HL-60/S4 treated with retinoic acid at 250 ng/mL for 4 days and 3 days (cell line): Measurements from ENCODE around the gene GALNT13.

ENCODE experiments used
- in situ Hi-C: fragments of 300-500 bp; cut with MboI; formaldehyde crosslinking; loops from 2 replicates; pipeline ENCODE4 v1.7.0; 2022; ENCODE audit warnings: low sequenced_read_pairs

The GALNT13 gene

DNA sequence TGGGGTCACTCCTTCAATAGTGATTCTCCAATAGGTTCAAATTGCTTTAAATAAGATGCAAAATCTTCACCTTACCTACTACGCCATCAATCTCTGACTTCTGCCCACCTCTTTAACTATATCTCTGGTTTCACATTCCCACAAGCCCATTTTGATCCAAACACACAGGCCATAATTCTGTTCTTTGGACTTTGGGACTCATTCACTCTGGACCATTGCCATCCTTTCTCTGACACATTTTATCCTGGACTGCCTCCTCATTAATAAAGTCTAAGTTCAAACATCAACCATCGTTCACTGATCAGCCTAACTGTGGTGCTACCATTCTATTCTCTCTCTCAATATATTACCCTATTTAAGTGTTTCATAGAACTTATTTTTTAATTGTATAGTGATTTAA is 332.2 kb downstream of the GALNT13 start:
- in situ Hi-C loops: no loop called here

DNA sequence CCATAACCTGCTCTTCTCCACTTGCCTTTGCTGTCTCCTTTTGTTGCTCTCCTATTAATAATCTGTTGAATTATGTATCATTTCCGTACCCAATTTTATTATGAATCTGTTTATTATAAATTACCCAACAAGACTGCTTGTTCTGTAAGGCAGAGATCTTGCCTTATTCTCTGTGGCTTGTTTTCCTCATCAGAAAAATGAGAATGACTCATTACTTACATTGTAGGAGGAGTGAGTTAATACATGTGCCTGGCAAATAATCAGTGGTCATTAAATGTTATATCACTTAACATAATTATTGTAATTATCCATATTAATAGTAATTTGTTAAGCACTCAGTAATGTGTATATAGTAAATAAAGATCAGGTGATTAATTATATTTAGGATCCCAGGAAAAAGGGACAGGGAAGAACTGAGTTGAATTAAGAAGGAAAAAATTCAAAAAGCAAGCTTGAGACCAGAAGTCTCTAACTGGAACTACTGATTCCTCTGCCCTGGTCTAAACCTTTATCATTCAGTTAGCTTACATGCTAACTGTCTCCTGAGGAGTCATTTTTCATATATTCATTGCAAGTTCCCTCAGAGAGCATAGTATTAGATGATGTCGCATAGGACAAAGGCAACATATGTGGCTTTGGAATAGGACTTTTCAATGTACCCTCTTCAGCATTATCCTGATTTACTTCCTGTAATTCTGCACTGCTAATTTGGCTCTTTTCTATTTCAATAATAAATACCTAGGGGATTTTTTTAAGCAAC is 335.7 kb downstream of the GALNT13 start:
- in situ Hi-C loops: no loop called here

DNA sequence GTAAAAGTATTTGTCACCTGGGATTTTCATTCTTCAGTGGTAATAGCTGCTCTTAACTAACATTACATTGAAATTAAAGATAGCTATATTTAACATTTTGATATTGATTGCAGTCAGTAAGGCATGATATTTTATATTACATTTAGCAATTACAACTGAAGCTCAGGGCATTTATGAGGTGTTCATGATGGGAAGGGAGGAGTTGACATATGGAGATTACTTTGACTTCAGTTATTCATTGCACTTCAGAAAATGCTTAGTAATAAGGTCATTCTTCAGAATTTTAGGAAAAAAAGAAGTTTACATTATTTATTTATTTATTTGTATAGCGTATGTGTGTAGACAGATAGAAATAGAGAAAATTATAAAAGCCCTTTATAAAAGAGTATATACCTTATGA is 352.0 kb downstream of the GALNT13 start:
- in situ Hi-C loops: no loop called here

DNA sequence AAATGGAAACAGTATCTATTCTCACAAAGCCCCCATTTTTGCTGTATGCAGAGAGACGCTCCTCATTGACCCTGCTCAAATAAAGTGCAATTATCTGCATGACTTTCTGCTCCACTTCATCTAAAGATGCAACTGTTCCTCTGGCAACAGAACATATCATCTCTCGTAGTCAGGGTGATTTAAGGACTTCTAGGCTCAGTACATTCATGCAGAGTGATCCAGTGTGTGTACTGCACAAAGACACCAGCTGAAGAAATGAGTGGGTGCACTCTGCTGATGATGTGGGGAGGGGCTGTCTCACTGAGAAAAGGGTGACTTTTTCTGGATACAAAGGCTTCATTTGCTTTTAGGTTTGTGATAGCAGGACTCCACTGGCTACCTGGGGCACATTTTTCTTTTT is 355.2 kb downstream of the GALNT13 start:
- in situ Hi-C loops: no loop called here

DNA sequence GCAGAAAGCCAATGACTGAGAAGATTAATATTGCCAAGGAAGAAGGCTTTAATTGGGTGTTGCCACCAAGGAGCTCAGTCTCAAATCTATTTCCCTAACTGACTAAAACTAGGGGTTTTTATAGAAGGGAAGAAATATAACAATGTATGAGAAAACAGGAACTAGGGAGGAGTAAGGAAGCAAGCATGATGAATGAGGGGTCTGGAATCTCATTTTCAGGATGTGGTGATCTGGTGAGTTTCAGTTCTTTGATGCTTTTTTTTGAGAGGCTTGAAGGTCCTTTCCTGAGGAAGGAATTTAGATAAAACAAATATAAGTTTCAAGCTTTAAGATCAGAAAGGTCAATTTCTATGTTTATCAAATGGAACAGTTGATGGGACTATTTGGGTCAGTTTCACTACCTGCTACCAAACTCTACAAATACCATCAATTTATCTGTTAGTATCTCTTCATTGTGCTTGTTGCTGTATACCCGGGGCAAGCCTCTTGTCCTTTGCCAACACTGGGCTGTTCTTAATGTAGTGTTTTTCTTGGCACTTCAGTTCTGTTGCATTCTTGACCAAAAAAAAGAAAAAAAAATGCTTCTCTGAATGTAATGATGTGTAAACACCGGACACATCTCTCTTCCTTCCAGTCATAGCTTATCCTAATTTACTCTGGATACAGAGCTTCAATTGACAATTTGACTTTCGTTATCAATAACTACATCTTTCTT is 357.0 kb downstream of the GALNT13 start:
- in situ Hi-C loops: no loop called here

DNA sequence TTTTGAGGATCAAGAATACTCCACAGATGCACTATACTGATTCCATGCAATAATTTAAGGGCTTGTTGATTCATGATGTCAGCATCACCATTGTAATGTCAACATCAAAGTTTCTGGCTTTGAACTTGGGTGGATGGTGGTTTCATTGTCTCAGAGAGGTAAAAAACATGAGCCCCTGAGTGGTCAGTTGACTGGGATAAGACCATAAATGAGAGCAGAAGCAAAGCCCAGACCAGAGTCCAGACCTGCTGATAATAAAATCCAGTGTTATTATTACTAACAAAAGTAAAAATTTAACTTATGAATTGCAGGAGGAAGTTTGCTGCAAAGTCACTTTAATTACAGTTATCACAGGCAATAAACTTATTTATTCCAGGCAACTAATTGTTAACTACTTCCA is 358.2 kb downstream of the GALNT13 start:
- in situ Hi-C loops: no loop called here

DNA sequence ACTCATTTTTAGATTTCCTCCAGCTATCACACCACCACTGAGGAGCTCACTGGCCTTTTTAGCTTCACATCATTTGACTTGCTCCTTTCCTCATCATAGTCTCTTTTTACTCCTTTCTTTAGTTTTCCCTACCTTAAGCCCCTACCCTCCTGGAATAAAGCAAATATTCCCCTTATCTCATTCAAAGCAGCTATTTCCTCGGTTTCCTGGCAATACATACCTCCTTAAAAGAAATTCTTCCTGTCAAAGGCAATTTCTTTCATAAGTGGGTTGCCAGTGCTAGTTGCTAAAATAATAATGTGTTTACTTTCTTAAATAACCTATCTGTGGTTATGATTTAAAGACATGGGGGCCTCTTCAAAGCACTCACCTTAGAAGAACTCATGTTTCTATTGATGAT is 359.3 kb downstream of the GALNT13 start:
- in situ Hi-C loops: no loop called here

DNA sequence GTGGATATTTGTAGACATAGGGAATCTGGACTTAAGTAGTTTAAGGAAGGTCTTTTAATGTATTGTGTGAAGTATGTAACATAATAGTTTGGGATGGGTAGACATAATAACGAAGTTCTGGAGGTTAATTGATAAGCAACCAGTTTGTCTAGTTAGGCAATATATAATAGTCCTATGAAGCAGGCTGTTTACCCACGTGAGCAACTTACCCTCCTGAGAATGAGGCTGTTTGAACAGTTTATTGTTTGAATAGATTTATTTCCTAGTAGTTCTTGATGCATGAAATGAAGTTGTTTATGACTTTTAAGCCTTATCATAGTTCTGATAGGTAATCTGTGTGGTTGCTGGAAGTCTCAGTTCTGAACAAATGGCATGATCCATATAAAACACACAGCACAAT is 361.5 kb downstream of the GALNT13 start:
- in situ Hi-C loops: no loop called here

DNA sequence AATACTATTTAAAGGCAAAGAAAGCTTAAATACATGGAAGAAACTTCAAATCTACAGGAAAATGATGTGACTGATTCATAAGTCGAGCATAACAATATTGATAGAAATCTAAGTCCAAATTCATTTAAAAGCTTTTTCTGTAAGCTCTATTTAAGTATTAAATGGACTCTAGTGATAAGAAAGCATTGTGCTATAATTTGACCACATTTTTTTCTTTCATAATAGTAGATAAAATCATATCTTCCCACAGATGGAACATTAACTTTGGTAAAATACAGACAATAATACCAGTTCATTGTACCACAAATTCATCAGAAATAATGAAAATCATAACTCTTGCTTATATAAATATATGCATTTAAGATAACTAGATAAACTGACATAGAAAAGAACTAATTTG is 366.5 kb downstream of the GALNT13 start:
- in situ Hi-C loops: no loop called here

DNA sequence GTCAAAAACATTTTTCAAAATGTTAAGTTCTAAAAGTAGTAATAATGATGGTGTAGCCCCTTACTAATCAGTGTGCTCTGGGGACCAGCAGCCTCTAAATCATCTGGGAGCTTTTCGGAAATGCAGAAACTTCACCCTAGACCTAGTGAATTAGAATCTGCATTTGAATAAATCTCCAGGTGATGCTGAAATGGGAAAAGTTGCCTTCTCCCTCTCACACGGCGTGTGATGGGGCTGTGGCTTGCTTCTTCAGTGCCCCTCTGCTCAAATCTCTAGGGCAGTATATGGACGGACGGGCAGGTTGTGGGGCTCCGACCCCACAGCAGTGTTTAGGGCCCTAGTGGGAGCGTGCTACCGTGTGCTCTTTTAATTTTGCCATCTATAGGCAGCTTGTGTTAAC is 368.6 kb downstream of the GALNT13 start:
- in situ Hi-C loops: no loop called here

DNA sequence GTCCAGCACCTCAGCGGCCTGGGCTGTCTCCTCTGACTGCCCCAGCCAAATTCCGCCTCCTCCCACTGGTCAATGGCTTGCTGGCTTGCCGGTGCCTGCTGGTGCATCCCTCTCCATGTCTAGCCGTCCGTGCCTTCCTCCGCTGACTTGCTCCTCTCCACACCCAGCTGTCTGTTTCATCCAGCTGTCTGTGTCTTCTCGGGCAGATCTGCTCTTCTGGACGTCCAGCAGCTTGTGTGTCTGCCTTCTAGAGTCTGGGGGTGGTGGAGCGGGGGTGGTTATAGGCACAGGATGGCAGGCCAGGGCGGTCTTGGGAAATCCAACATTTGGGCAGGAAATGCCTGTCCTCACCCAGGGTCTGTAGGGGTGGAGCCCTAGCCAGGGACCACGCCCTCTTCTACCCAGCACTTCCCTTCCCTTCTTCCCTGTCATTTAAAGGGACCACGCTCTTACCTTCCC is 369.2 kb downstream of the GALNT13 start:
- in situ Hi-C loops: no loop called here

DNA sequence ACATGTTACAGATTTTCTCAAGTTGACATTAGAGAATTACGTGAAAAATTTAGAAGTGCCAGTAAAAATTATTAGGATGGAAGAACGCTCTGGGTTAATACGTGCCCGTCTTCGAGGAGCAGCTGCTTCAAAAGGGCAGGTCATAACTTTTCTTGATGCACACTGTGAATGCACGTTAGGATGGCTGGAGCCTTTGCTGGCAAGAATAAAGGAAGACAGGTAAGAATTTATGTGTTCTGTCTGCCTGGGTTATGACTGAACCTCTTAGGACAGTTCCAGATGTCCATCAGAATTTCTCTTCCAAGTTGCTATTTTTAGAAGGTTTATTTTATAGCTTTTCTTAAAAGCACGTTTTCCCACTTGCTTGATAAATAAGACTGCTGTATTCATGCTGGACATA is 371.0 kb downstream of the GALNT13 start:
- in situ Hi-C loops: no loop called here

DNA sequence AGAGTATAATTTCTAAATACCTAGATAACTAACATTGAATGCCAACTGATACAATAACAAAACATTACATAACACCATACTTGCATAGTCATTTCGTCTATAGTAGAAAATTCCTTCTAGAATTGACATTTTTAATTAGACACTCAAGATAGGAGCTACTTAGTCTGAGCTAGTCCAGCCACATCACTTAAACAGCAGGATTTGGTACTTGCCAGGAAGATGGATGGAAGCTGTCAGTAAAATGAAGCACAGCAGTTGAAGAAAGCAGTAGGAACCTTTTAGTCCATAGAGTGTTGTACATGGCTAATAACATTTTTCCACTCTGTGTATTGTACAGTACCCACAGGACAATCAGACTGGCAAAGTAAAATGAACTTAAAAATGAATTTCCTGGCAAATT is 372.0 kb downstream of the GALNT13 start:
- in situ Hi-C loops: no loop called here

DNA sequence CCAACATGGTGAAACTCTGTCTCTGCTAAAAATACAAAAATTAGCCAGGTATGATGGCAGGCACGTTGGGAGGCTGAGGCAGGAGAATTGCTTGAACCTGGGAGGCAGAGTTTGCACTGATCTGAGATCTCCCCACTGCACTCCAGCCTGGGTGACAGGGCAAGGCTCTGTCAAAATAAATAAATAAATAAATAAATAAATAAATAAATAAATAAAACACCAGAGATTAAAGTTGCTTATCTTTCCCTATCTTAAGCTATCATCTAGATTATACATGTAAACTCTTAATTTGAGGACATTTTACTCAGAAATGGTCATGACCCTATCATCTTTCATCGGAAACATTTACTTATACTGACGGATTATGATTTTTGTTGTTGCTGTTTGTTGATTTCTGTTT is 373.2 kb downstream of the GALNT13 start:
- in situ Hi-C loops: no loop called here

DNA sequence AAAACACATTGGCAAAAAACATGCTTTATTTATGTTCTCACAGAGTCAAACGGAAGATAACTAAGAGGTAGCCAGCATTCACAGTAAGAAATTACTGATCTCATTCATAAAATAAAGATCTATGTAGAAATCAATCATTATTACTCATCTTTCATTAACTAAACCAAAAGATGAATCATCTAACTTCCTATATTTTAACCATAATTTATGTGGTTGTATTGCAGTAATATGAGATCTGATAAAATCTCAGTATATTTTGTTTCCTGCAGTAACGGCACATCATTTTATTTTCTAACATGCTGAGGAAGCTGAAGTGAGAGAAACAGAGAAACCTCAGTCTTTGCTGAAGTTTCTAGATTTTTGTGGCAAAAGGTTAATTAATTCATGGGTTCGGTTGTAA is 375.8 kb downstream of the GALNT13 start:
- in situ Hi-C loops: no loop called here

DNA sequence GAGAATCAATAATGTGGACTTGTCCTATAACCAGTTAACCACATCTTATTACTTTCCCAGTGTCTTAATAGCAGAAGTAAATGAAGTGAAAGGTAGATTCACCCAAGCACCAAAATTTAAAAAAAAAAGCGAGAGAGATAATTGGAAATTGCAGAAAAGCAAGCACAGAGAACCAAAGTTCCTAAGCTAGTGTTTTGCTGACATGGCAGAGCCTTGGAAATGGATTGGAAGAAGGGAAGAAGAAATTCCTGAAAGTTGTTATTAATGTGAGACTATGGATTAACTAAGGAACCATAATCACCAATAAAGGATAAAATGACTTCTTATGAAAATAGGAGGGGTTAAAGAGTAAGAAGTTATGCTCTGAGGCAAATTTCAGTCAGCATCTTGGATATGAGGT is 384.4 kb downstream of the GALNT13 start:
- in situ Hi-C loops: no loop called here

DNA sequence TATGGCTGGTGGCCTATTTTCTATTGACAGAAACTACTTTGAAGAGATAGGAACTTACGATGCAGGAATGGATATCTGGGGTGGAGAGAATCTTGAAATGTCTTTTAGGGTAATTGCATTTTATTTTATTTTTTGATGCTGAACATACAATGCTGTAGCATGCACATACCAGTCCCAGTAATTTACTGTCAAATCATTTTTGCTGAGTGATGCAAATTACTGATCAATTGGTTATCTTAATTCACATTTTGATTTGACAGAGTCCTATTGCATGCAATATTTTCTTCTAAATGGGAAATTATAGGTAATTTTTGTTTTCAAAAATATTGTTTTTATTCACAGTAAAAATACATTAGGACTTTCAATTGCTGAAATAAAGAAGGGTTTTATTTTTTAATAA is 387.3 kb downstream of the GALNT13 start:
- in situ Hi-C loops: no loop called here

DNA sequence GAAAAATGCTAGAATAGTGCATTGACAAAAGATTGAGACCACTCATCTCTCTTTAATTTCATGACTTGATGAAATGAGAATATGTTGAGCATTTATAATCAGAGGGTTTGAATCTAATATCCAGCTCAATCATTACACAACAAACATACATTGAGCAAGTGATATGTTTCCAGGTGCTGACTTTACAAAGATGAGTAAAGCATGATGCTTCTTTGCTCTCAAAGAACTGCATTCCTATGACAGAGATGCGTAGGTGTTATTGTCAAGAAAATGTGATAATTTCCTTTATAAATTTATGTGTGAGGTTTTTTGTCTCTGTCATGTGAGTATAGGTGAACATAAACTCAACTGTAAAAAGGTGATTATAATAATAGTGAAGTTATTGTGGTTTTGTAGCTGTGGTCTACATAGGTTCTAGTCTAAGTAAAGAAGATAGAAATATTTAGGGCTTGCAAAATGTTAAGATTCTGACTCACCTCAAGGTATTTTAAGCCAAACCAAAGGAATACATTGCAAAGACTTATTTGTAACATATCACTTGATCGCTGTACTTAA is 389.8 kb downstream of the GALNT13 start:
- in situ Hi-C loops: no loop called here

DNA sequence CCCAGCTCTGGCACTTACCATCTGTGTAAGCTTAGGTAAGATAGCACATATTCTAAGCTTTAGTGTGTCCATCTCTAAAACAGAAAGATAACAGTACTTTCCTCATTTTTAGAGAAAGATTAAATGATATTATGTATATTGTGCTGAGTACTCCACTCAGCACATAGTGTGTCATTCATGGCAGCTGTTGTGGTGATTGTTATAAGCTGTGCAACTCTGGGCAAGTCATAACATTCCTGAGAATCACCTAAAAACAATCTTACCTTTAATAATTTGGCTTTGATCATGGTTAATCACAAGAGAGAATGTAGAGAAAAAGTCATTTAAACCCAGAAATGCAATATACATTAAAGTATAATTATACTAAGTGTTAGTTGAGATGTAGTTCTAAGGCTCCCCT is 391.5 kb downstream of the GALNT13 start:
- in situ Hi-C loops: no loop called here

DNA sequence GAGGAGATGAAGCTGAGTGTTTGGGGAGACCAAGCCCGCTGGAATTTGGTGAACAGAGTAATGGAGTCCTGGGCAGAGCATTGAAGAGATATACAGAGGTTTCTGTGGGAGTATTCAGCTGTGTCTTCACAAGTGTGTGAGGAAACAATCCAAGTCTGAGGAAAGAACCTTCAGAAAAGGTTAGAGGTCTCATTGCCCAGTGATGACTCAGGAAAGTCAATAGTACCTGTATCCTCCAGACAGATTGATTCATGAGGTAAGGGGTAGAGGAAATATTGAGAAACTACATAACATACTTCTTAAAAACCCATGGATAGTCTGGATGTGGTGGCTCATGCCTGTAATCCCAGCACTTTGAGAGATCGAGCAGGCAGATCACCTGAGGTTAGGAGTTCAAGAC is 392.3 kb downstream of the GALNT13 start:
- in situ Hi-C loops: no loop called here

DNA sequence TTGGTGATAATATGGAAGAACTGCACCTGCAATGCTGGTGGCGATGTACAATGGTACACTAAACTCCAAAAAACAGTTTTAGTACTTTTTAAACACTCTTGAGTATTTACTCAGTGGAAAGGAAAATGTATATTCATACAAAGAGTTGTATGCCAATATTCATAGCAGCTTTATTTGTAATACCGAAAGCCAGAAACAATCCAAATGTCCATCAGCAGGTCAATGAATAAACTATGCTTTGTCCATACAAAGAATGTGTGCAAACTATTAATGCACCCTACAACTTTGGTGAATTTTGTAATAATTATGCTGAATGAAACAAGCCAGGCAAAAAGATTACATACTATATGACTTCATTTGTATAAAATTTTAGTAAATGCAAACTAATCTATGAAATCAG is 396.3 kb downstream of the GALNT13 start:
- in situ Hi-C loops: no loop called here

DNA sequence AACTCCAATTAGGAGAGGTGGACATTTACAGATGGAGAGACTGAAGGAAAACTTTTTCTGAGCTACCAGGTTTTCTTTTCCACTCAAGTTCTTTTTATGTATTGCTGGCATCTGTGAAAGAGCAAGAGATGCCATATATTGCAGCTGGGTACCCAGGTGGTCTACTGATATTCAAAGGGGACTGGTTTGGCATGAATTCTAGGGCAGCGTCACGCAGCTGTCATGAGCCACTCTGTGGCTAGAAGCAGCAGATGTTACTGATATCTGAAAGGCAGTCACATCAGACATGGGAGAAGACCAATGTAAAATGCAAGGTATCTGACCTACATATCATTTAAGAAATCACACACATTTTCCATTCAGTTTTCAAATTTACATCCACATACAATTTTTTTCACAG is 408.8 kb downstream of the GALNT13 start:
- in situ Hi-C loops: no loop called here
